IMR-90 (cell line): ENCODE measurements around the gene CAMTA1. TPM values are rescaled to one million over a fixed set of nuclear protein-coding genes. Genes with fewer than 3 reads are reported as not detected.

ENCODE experiments used
- ATAC-seq: fragments of 200-7000 bp; cut with Tn5 transposase; 2 replicates; pipeline ENCODE4 v1.9.1; 2020; ENCODE audit warnings: low read depth, mild to moderate bottlenecking, moderate library complexity
- BruUV-seq: library from RNA; stranded (reverse); fragments of 400-500 nt; replicated peaks from 2 replicates; lab custom pipeline; 2021; lab: Mats Ljungman, UMichigan
- CTCF ChIA-PET: fragments of 300-600 bp; formaldehyde crosslinking; extraction: SDS; loops from one replicate; lab custom pipeline; 2021; ENCODE audit warnings: antibody characterized with exemption; lab: Yijun Ruan, JAX
- POLR2A ChIA-PET: fragments of 300-600 bp; sonication (Branson Sonifier 250); formaldehyde crosslinking; loops from one replicate; lab custom pipeline; 2022; ENCODE audit warnings: antibody characterized with exemption; ENCODE audit not compliant: unreplicated experiment; lab: Charles Lee
- DNase-seq: peaks from one replicate; pipeline ENCODE4 v3.0.0; 2013
- H2AFZ ChIP-seq: replicated peaks from 2 replicates; pipeline ENCODE3; 2013; ENCODE audit warnings: low read length, mild to moderate bottlenecking; ENCODE audit not compliant: poor library complexity
- H2AK5ac ChIP-seq: 2 replicates; pipeline ENCODE4 v1.6.1; 2013; ENCODE audit warnings: low read depth, low read length, inconsistent platforms
- H2AK9ac ChIP-seq: replicated peaks from 2 replicates; pipeline ENCODE3; 2013; ENCODE audit warnings: mild to moderate bottlenecking, low read depth, low read length, moderate library complexity; ENCODE audit not compliant: poor library complexity
- H2BK120ac ChIP-seq: 2 replicates; pipeline ENCODE4 v1.6.1; 2013; ENCODE audit warnings: low read depth, low read length, inconsistent platforms
- H2BK15ac ChIP-seq: 3 replicates; pipeline ENCODE4 v1.6.1; 2013; ENCODE audit warnings: low read depth, low read length, inconsistent platforms
- H2BK20ac ChIP-seq: 2 replicates; pipeline ENCODE4 v1.6.1; 2013; ENCODE audit warnings: low read depth, mild to moderate bottlenecking, inconsistent platforms, low read length, moderate library complexity
- H2BK5ac ChIP-seq: 2 replicates; pipeline ENCODE4 v1.6.1; 2013; ENCODE audit warnings: mild to moderate bottlenecking, low read depth, low read length, inconsistent platforms; ENCODE audit not compliant: poor library complexity, severe bottlenecking
- H3K14ac ChIP-seq: replicated peaks from 2 replicates; pipeline ENCODE4 v1.6.1; 2013; ENCODE audit warnings: low read depth, low read length, inconsistent platforms
- H3K18ac ChIP-seq: 2 replicates; pipeline ENCODE4 v1.6.1; 2013; ENCODE audit warnings: low read depth, low read length, control low read depth
- H3K23ac ChIP-seq: 2 replicates; pipeline ENCODE4 v1.6.1; 2013; ENCODE audit warnings: low read depth, low read length, inconsistent platforms
- H3K27ac ChIP-seq: 2 replicates; pipeline ENCODE4 v1.5.1; 2013; ENCODE audit warnings: mild to moderate bottlenecking, control low read depth, low read length; ENCODE audit not compliant: insufficient read depth
- H3K27me3 ChIP-seq: 2 replicates; pipeline ENCODE4 v1.6.1; 2013; ENCODE audit warnings: low read length; ENCODE audit not compliant: control insufficient read depth, insufficient read depth
- H3K36me3 ChIP-seq: 2 replicates; pipeline ENCODE4 v1.6.1; 2013; ENCODE audit warnings: low read length, mixed read lengths; ENCODE audit not compliant: control insufficient read depth, insufficient read depth
- H3K4ac ChIP-seq: 2 replicates; pipeline ENCODE4 v1.6.1; 2013; ENCODE audit warnings: low read depth, low read length, inconsistent platforms
- H3K4me1 ChIP-seq: 2 replicates; pipeline ENCODE4 v1.6.1; 2013; ENCODE audit warnings: low read length, mixed read lengths; ENCODE audit not compliant: control insufficient read depth, insufficient read depth
- H3K4me2 ChIP-seq: 2 replicates; pipeline ENCODE4 v1.6.1; 2013; ENCODE audit warnings: low read depth, mild to moderate bottlenecking, control low read depth, low read length, moderate library complexity
- H3K4me3 ChIP-seq: 2 replicates; pipeline ENCODE4 v1.5.1; 2013; ENCODE audit warnings: low read depth, mild to moderate bottlenecking, control low read depth, low read length, moderate library complexity; ENCODE audit not compliant: insufficient read depth
- H3K56ac ChIP-seq: 2 replicates; pipeline ENCODE4 v1.6.1; 2013; ENCODE audit warnings: low read length, inconsistent platforms; ENCODE audit not compliant: insufficient read depth; ENCODE audit errors: extremely low read depth
- H3K79me1 ChIP-seq, 2 experiments: 2 replicates each; pipeline ENCODE4 v1.6.1; 2013; ENCODE audit warnings: low read length in 2 of 2, inconsistent platforms in 1 of 2, low read depth in 1 of 2
- H3K9ac ChIP-seq: 2 replicates; pipeline ENCODE4 v1.6.1; 2013; ENCODE audit warnings: low read depth, low read length, control low read depth
- H3K9me1 ChIP-seq: 2 replicates; pipeline ENCODE4 v1.6.1; 2013; ENCODE audit warnings: low read length, inconsistent platforms; ENCODE audit not compliant: insufficient read depth
- H3K9me3 ChIP-seq: 2 replicates; pipeline ENCODE4 v1.6.1; 2013; ENCODE audit warnings: low read length; ENCODE audit not compliant: control insufficient read depth, insufficient read depth
- H4K20me1 ChIP-seq: 2 replicates; pipeline ENCODE4 v1.6.1; 2013; ENCODE audit warnings: low read length, inconsistent platforms; ENCODE audit not compliant: insufficient read depth
- H4K5ac ChIP-seq: 2 replicates; pipeline ENCODE4 v1.6.1; 2013; ENCODE audit warnings: mild to moderate bottlenecking, low read depth, low read length, control low read depth
- H4K8ac ChIP-seq, 2 experiments: 2 replicates each; pipeline ENCODE4 v1.6.1; 2013; ENCODE audit warnings: low read depth in 2 of 2, low read length in 2 of 2, control low read depth in 1 of 2, inconsistent platforms in 1 of 2
- H4K91ac ChIP-seq: 2 replicates; pipeline ENCODE4 v1.6.1; 2013; ENCODE audit warnings: low read depth, low read length, inconsistent platforms; ENCODE audit not compliant: insufficient read depth
- CEBPB ChIP-seq: IDR thresholded peaks from 2 replicates; pipeline ENCODE4 v1.6.1; 2012; ENCODE audit warnings: low read depth, low read length, improper control_type of control experiment
- CHD1 ChIP-seq: IDR thresholded peaks from 2 replicates; pipeline ENCODE4 v1.6.1; 2012; ENCODE audit warnings: low read depth, low read length, improper control_type of control experiment
- MAFK ChIP-seq: IDR thresholded peaks from 2 replicates; pipeline ENCODE4 v1.6.1; 2012; ENCODE audit warnings: low read depth, low read length, improper control_type of control experiment
- MAZ ChIP-seq: IDR thresholded peaks from 2 replicates; pipeline ENCODE4 v1.6.1; 2012; ENCODE audit warnings: low read depth, mild to moderate bottlenecking, low read length, improper control_type of control experiment, moderate library complexity, borderline replicate concordance
- MXI1 ChIP-seq: IDR thresholded peaks from 2 replicates; pipeline ENCODE4 v1.6.1; 2012; ENCODE audit warnings: low read depth, mild to moderate bottlenecking, low read length, moderate library complexity, borderline replicate concordance
- NFE2L2 ChIP-seq: fragments of 150-350 bp; IDR thresholded peaks from 2 replicates; pipeline ENCODE4 v1.6.1; 2016; ENCODE audit warnings: low read depth, mild to moderate bottlenecking, low read length
- POLR2A ChIP-seq: IDR thresholded peaks from 2 replicates; pipeline ENCODE4 v1.6.1; 2012; ENCODE audit warnings: mild to moderate bottlenecking, low read depth, low read length
- RCOR1 ChIP-seq: IDR thresholded peaks from 2 replicates; pipeline ENCODE4 v1.6.1; 2012; ENCODE audit warnings: mild to moderate bottlenecking, low read length, improper control_type of control experiment; ENCODE audit not compliant: insufficient replicate concordance
- RFX5 ChIP-seq: IDR thresholded peaks from 2 replicates; pipeline ENCODE4 v1.8.0; 2012; ENCODE audit warnings: low read depth, mild to moderate bottlenecking, low read length, moderate library complexity
- WGBS, 2 experiments: methylation state at CpG; one replicate each; pipeline versions ENCODE4 v1.1.5 to v1.1.7; 2013; ENCODE audit warnings: missing lambda C conversion rate in 2 of 2; ENCODE audit not compliant: insufficient read length in 1 of 2; ENCODE audit errors: extremely low coverage in 2 of 2; 5-methylcytosine and 5-hydroxymethylcytosine counted together
- dilution Hi-C: fragments of 300-500 bp; cut with HindIII; formaldehyde crosslinking; loops from one replicate; pipeline ENCODE4 v1.14.3; 2018; ENCODE audit warnings: low sequenced_read_pairs; ENCODE audit not compliant: unreplicated experiment
- in situ Hi-C: fragments of 300-500 bp; cut with MboI; formaldehyde crosslinking; loops from 3 replicates; pipeline ENCODE4 v1.14.3; 2019; ENCODE audit warnings: low sequenced_read_pairs, inconsistent platforms, mixed read lengths
- intact Hi-C: fragments of 100-400 bp; cut with micrococcal nuclease; formaldehyde crosslinking; loops from 2 replicates; pipeline ENCODE4 v1.10.0; 2022
- polyA plus RNA-seq, 3 experiments: library from polyadenylated mRNA; depleted of rRNA; stranded (reverse); fragments of >200 nt; gene quantifications; 2 replicates each; pipeline ENCODE4 v1.2.3, GENCODE V29; 2012; ENCODE audit warnings: low replicate concordance in 1 of 3
- total RNA-seq: library from RNA; depleted of rRNA; stranded (reverse); fragments of >200 nt; gene quantifications from 2 replicates; pipeline ENCODE4 v1.2.3, GENCODE V29; 2012
- TF ChIP-seq, protein P1 (sequence below): fragments of 150-350 bp; IDR thresholded peaks from 2 replicates; pipeline ENCODE4 v1.6.1; 2016; ENCODE audit warnings: low read depth, mild to moderate bottlenecking, low read length, moderate library complexity, borderline replicate concordance
- TF ChIP-seq, protein P2 (sequence below): conservative IDR thresholded peaks from 2 replicates; pipeline ENCODE4 v1.5.1; 2012; ENCODE audit warnings: mild to moderate bottlenecking, low read depth, low read length, improper control_type of control experiment

The CAMTA1 gene
- total and polyA plus RNA-seq, 2 of the 4 experiments (the other 2 are of a cell fraction): 35.5 to 74.3 TPM

DNA sequence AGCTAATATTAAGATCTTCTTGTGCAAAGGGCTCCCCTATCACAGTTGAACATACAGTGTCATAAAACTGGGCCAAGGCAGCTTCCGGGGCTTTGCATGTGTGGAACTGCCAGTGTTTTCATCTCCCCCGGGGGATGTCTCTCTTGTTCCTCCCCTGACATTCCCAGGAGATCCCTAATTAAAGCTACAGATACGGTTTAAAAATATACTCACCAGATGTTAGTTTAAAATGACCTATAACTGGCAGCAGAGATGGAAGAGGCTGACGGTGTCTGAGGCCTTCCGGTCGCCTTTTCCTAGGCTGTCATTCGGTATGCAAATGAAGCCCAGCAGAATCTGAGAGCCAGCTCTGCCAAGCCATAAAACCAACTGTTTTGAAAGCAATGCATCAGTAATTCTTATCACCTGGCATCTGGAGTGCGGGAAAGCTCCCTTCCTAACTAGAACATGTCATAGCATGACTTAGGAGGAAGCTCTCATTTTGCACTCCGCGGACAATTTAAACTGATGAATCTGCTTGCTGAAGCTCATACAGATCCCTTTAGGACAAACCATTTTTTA, 549.3 kb downstream of the CAMTA1 start:
- in situ Hi-C loops (no loop called here), intact Hi-C loops (no loop called here), dilution Hi-C loops (no loop called here)
- Histone ChIP-seq H2AFZ (peak overlapping the region; percentile 17), H3K4ac (peak overlapping the region; percentile 60), H3K18ac (peak overlapping the region; percentile 58), H3K79me1 (no peaks in the 10 kb centered on the region), H2AK5ac (peak overlapping the region; percentile 26; the same call in 1 of the 2 replicates), H3K4me2 (no peak overlapping the region), H3K56ac (no peak overlapping the region), H3K23ac (no peak overlapping the region), H3K9me3 (no peaks in the 10 kb centered on the region), H3K4me3 (no peak overlapping the region), H2BK20ac (peak overlapping the region; percentile 31; the same call in 1 of the 2 replicates), H3K9ac (no peak overlapping the region), H3K4me1 (peaks cover 19% of the 10 kb centered on the region), H3K9me1 (peaks cover 11% of the 10 kb centered on the region; the same call in 1 of the 2 replicates), H4K5ac (peak overlapping the region; percentile 56; the same call in 1 of the 2 replicates), H4K8ac (peak overlapping the region; percentile 37 to 49; a peak in 2 of 4 replicates), H2AK9ac (no peak overlapping the region), H4K91ac (peak overlapping the region; percentile 30), H4K20me1 (no peaks in the 10 kb centered on the region), H2BK15ac (peak overlapping the region; percentile 36; the same call in 1 of the 3 replicates), H2BK120ac (peak overlapping the region; percentile 32; the same call in 1 of the 2 replicates), H3K27ac (no peak overlapping the region), H3K36me3 (no peaks in the 10 kb centered on the region), H3K27me3 (no peaks in the 10 kb centered on the region), H2BK5ac (peak overlapping the region; percentile 12), H3K14ac (peak overlapping the region; percentile 25; the same call in 1 of the 2 replicates)
- DNase-seq: peak; percentile 67
- WGBS, 2 experiments: 100% methylated on average over 1 of the region's 10 CpGs; no CpG with 5 or more reads in 1 of the 2 experiments
- CTCF ChIA-PET: interaction anchor here (0.6 to 0.9 kb wide), 2 partner anchors 11 to 15 kb away, joined by 3 read pairs; no protein-coding TSS in a partner anchor
- POLR2A ChIA-PET: no interaction called here
- TF ChIP-seq NFE2L2 (no peak), CHD1 (no peak), RCOR1 (no peak), MAFK (no peak), RFX5 (no peak), POLR2A (no peak), CEBPB (no peak), MXI1 (no peak), MAZ (no peak)
- TF ChIP-seq, protein P1, sequence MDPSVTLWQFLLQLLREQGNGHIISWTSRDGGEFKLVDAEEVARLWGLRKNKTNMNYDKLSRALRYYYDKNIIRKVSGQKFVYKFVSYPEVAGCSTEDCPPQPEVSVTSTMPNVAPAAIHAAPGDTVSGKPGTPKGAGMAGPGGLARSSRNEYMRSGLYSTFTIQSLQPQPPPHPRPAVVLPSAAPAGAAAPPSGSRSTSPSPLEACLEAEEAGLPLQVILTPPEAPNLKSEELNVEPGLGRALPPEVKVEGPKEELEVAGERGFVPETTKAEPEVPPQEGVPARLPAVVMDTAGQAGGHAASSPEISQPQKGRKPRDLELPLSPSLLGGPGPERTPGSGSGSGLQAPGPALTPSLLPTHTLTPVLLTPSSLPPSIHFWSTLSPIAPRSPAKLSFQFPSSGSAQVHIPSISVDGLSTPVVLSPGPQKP: no peak
- TF ChIP-seq, protein P2, sequence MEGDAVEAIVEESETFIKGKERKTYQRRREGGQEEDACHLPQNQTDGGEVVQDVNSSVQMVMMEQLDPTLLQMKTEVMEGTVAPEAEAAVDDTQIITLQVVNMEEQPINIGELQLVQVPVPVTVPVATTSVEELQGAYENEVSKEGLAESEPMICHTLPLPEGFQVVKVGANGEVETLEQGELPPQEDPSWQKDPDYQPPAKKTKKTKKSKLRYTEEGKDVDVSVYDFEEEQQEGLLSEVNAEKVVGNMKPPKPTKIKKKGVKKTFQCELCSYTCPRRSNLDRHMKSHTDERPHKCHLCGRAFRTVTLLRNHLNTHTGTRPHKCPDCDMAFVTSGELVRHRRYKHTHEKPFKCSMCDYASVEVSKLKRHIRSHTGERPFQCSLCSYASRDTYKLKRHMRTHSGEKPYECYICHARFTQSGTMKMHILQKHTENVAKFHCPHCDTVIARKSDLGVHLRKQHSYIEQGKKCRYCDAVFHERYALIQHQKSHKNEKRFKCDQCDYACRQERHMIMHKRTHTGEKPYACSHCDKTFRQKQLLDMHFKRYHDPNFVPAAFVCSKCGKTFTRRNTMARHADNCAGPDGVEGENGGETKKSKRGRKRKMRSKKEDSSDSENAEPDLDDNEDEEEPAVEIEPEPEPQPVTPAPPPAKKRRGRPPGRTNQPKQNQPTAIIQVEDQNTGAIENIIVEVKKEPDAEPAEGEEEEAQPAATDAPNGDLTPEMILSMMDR: no peak
- BruUV-seq: no TSS peak
- ATAC-seq: peak; percentile 19; the same call in 1 of the 2 replicates
